Activated effector memory CD4-positive, alpha-beta T cell treated with anti-CD3 and anti-CD28 coated beads, Interleukin-2, amount 50 U/mL, for 16 hours (primary cell): ENCODE data around the gene FCHSD2.
"Not testable (repeated sequence)": the region's sequence is repeated elsewhere in the genome, so short reads cannot be mapped to it uniquely, and the experiment has no call there.

Source experiments
- DNase-seq: peaks from one replicate; pipeline ENCODE4 v3.0.0-alpha.2; 2020

The FCHSD2 gene

GRCh38 chr11:72860010-72860409, 282.1 kb downstream of the FCHSD2 start:
- no peak for DNase-seq

- DNase-seq: no peak
Measured at GRCh38 chr11:72859126-72859525, 283.0 kb downstream of the FCHSD2 start.

GRCh38 chr11:72858267-72858666, 283.9 kb downstream of the FCHSD2 start:
- DNase-seq: not testable (repeated sequence)

GRCh38 chr11:72856551-72857345, 285.4 kb downstream of the FCHSD2 start:
- no peak for DNase-seq

GRCh38 chr11:72856065-72856464, 286.1 kb downstream of the FCHSD2 start:
- DNase-seq: no peak

GRCh38 chr11:72851726-72852125, 290.4 kb downstream of the FCHSD2 start:
- no peak for DNase-seq

GRCh38 chr11:72850832-72851231, 291.3 kb downstream of the FCHSD2 start:
- DNase-seq: no peak

GRCh38 chr11:72848846-72849466, 293.2 kb downstream of the FCHSD2 start:
- no peak for DNase-seq

GRCh38 chr11:72844356-72844755, 297.8 kb downstream of the FCHSD2 start:
- no peak for DNase-seq

- DNase-seq: no peak
Measured at GRCh38 chr11:72842653-72843330, 299.3 kb downstream of the FCHSD2 start.

- no peak for DNase-seq
Measured at GRCh38 chr11:72842126-72842525, 300.0 kb downstream of the FCHSD2 start.

GRCh38 chr11:72841397-72841796, 300.7 kb downstream of the FCHSD2 start:
- no peak for DNase-seq

GRCh38 chr11:72840780-72841179, 301.3 kb downstream of the FCHSD2 start:
- DNase-seq: no peak

GRCh38 chr11:72838691-72839305, 303.3 kb downstream of the FCHSD2 start:
- no peak for DNase-seq

GRCh38 chr11:72836111-72836510, 306.0 kb downstream of the FCHSD2 start:
- DNase-seq: no peak

GRCh38 chr11:72834905-72835304, 307.2 kb downstream of the FCHSD2 start:
- no peak for DNase-seq

- DNase-seq: no peak
Measured at GRCh38 chr11:72833811-72834493, 308.2 kb downstream of the FCHSD2 start.

- no peak for DNase-seq
Measured at GRCh38 chr11:72833083-72833733, 308.9 kb downstream of the FCHSD2 start.

GRCh38 chr11:72832301-72833082, 309.6 kb downstream of the FCHSD2 start:
- no peak for DNase-seq

GRCh38 chr11:72831521-72832300, 310.4 kb downstream of the FCHSD2 start:
- DNase-seq: peak; percentile 83
